NCI-H2029 treated with DMSO at 0.1 percent for 48 hours (cell line): ENCODE results near the gene PTPN2.
A peak's percentile ranks its signal among the peaks of the same experiment; 100 is the strongest.
"Not testable (repeated sequence)": the region's sequence is repeated elsewhere in the genome, so short reads cannot be mapped to it uniquely, and the experiment has no call there.

Experiments
- DNase-seq: peaks from one replicate; lab custom pipeline; 2025; lab: John Stamatoyannopoulos, UW

The PTPN2 gene

DNA sequence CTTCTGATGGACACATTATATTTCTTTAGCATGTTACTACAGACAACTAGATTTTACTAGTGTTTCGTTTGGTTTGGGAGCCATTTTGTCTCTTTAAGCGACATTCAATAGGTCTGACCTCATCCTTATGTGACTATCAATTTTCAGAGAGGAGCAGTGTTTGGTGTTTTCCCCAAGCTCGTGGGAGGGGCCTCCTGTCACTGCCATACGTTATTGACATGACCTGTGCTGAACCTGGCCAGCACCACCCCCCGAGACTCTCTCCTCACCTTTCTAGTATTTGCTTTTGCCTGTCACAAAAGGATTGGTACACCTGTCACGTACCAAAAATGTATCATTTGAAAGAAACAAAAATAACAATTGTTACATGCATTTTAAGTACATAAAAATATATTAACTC, 111.9 kb downstream of the PTPN2 start:
- DNase-seq: no peak

DNA sequence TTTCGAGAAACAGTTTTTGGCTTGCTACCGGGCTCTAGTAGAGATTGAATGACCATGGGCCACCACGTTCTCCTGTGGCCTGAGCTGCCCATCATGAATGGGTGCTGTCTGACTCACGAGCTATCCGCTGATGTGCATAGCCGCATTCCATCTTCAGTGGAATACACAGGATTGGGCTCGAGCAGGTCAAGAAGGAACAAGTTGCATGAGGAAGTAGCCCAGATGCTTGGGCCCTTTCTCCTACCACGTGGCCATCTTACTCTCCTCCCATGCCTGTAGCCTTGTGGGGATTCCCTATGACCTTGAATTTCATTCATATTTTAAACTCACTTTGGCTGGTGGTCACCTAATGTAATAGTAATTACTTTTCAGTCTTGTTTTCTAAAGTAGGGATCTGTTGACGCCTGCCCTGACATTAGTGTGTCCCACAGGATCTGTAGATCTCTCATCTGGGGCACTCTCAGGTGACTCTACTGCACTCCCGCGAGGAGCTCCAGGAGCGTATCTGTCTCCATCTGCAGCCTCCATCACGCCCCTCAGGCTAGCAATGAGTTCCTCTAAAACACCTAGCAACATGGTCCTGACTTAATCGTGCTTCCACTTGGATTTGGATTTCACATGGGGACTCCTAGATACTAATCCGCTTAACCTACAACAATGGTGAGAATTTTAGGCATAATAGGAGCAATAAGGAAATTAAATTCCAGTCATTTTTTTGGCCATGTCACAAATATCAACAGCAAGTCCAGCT, 113.4 kb downstream of the PTPN2 start:
- no peak for DNase-seq

DNA sequence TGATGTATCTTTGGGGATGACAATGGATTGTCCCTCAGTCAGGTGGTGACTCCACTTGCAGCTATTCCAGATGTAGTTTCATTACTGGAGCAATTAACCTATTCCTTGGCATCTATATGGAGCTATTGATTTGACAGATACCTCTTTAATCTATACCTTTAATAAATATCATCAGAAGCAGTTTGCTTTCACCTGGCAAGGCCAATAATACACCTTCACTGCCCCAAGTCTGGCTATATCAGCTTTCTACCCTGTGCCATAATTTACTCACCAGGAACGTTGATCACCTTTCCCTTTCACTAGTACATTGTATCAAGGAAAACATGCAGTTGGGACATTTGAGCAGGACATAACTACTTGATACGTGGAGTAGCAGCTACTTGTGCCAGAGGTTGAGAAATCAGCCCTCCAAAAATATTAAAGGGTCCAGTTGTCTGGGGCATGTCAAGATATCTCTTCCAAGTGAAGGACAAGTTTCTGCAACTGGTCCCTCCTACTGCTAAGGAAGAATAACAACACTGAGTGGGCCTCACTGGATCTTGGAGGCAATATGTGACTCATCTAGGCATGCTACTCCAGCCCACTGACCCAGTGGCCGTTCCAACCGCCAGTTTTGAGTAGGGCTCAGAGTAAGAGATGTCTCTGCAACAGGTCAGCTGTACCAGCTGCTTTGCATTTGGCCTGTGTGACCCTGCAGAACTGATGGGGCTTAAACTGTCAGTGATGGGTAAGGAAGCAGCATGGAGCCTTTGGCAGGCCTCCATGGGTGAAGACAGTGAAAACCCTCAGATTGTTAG, 114.2 kb downstream of the PTPN2 start:
- DNase-seq: no peak

DNA sequence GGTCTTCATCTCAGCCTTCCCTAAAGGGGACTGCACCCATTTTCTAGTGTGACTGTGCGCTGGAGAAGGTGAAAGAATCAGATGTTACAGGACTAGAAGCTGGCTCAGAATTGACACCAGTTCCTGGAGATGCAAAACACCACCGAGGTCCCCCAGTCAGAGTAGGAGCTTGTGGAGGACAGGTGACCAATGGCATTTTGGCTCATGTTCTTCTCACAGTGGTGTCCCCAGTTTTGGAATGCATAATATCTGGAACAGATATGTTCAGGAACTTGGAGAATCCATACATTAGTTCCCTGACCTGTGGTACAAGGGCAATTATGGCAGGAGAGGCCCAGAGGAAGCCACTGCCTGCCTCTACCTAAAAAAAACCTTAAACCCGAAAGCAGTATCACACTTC, 114.9 kb downstream of the PTPN2 start:
- no peak for DNase-seq

DNA sequence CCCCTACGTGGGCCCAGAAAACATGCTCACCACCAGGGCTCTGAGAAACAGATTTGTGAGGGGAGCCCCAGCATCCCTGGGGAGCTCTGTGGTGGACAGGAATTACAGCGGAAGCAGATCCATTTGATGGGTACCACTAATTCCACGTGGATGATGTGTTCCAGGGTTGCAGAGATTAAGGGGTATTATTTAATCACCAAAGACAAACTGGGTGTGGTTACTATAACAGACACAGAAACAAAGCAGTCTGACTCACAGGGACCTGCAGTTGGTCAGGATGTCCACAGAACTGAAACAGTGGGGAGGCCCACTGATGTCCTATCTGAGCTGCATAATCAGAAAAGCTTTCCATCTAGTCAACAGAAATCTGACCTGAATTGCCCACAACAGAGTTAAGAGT, 115.4 kb downstream of the PTPN2 start:
- DNase-seq: no peak

DNA sequence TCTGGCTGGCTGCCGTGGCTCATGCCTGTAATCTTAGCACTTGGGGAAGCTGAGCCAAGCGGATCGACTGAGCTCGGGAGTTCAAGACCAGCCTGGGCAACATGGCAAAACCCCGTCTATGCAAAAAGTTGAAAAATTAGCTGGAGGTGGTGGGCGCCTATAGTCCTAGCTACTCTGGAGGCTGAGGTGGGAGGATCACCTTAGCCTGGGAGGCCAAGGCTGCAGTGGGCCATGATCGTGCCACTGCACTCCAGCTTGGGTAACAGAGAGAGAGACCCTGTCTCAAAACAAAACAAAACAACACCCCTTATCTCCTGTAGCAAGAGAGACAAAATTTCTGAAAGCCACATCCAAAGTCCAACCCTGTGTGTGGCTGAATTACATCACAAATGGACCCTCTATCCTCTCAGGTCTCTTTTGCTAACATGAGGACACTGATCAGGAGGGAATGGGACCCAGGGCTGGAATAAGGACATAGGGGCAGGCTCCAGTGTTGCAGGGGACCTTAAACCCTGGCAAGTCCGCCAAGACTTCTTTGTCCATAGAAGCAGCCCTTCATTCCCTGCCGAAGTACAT, 116.4 kb downstream of the PTPN2 start:
- DNase-seq: no peak

DNA sequence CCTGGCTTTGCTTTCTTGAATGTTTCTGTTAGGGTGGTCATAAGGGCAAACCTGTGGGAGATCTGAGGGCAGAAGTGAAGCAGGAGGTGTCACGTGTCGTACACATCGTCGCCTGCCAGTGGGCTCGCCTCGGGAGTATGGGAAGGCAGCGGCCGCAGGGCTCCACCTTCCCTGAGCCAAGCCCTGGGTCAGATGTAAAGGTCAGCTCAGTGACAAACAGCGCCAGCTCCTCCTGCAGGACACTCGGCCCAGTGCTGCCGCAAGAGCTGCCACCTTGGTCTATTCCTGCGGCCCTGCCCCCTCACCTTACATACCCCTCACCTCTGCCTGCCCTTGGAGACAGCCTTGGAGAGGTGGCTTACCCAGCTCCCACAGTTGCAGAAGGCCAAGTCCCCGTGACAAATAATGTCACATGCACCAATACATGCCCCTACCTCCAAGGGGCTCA, 117.0 kb downstream of the PTPN2 start:
- peak; percentile 9 for DNase-seq

DNA sequence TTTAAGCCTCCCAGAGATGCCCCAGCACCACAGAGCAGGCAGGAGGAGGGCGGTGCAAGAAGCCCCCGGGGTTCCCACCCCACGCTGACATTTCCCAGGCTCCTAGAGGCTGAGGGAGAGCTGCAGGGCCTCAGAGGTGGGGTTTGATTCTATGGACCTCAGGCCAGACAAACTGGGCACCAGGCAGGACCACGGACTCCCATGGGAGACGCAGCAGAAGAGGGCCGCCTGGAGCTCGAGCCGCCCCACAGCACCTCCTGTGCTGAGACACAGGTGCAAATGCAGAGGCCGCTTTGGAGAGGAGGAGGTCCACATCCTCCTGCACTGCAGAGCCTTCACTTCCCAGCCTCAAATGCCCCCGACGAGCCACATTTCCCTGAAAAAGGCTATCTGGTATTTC, 118.5 kb downstream of the PTPN2 start:
- no peak for DNase-seq

DNA sequence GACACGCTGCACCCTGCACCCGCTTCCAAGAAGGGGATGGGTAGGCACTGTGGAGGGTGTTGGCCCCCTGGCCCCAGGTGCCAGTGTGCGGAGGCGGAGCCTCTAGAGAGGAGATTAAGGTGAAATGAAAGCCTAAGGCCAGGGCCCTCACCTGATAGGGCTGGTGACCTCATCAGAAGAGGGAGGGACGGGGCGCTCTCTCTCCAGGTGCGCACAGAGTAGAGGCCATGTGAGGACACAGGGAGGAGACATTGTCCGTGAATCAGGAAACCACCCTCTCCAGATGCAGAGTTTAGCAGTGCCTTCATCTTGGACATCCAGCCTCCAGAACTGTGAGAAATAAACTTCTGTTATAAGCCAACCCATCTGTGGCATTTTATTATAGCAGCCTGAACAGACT, 118.9 kb downstream of the PTPN2 start:
- peak; percentile 10 for DNase-seq

DNA sequence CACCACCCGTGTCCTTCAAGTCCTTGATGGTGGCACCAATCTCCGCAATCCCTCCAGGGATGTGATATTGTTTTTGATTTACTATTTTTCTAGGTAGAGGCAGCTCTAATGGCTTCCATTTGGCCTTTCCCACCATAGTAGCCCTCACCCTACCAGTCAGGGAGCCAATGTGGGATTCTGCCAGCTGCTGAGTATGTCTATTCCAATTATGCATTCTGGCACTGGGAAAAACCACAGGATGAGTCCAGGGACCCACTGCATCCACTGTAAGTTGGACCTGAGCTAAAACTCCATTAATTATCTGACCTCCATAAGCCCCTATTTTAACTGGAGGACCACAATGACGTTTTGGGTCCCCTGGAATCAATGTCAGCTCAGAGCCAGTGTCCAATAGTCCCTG, 125.5 kb downstream of the PTPN2 start:
- not testable (repeated sequence) for DNase-seq

DNA sequence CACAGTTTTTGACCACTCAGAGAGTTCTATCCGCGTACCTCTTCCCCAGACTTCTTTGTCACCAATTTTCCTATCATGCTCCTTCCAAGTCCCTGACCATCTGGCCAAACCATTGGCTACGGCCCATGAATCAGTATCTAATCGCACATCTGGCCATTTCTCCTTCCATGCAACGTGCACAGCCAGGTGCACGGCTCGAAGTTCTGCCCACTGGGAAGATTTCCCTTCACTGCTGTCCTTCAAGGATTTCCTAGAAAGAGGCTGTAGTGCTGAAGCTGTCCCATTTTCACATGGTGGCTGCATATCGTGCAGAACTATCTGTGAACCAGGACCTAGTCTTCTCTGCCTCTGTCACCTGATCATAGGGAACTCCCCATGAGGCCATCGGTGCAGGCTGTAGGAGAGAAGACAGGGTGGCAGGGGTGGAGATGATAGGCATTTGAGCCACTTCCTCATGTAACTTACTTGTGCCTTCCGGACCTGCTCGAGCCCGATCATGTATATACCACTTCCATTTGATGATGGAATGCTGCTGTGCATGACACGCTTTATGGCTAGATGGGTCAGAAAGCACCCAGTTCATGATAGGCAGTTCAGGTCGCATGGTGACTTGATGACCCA, 127.3 kb downstream of the PTPN2 start:
- DNase-seq: not testable (repeated sequence)

DNA sequence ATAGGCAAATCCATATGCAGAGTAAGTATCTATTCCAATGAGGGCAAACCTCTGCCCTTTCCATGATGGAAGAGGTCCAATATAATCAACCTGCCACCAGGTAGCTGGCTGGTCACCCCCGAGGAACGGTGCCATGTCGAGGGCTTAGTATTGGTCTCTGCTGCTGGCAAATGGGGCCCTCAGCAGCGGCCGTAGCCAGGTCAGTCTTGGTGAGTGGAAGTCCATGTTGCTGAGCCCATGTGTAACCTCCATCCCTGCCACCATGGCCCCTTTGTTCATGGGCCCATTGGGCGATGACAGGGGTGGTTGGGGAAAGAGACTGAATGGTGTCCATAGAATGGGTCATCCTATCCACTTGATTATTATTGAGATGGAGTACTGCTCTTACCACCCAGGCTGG, 128.4 kb downstream of the PTPN2 start:
- DNase-seq: not testable (repeated sequence)

DNA sequence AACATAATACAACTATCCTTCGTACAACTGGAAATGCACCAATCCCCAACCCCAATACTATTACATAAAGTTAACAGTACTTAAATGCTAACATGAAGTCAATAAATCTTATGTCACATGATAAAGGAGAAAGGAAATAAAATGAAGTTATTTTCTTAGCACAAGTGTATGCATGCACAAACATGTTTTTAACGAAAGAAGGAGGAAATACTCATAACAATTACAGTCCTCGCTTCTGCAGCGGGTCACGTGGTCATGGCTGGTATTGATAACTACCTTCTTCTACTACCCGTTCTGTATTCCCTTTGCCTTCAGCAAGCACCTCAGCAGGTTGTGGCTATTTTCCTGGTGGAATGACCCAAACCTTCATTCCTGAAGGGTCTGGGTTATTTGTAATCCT, 129.5 kb downstream of the PTPN2 start:
- no peak for DNase-seq

DNA sequence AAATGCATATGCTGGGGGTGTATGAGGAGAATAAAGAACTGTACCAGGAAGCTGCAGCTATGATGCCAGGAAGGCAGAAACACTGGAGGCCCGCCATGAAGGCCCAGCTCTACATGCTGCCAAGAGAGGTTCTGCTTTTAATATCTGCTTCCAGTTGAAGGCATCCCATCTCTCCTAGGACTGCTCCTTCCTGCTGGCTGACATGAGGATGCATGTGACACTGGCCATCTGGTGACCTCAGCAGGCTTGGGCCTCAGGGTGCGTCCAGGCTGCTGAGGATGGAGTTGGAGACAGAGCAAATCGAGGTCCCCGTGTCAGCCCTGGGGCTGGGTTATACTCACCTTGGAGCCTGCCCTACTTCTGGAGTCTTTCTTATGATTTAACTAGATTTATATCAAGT, 132.1 kb downstream of the PTPN2 start:
- DNase-seq: no peak

DNA sequence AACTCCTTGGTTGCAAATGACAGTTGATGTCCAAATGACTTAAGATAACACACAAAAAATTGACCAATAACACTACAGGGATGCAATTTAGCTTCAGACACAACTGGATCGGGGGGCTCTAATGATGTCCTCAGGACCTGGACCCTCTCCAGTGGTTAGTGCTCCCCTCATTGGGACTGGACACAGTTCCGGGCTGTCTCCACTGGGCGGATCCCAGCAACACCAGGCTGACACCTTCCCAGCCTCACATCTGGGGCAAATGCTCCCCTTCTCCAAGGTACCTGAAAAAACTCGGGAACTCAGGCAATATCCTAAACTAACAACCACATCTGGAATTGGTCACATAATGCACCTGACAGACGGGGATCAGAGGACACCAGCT, 132.5 kb downstream of the PTPN2 start:
- DNase-seq: no peak

DNA sequence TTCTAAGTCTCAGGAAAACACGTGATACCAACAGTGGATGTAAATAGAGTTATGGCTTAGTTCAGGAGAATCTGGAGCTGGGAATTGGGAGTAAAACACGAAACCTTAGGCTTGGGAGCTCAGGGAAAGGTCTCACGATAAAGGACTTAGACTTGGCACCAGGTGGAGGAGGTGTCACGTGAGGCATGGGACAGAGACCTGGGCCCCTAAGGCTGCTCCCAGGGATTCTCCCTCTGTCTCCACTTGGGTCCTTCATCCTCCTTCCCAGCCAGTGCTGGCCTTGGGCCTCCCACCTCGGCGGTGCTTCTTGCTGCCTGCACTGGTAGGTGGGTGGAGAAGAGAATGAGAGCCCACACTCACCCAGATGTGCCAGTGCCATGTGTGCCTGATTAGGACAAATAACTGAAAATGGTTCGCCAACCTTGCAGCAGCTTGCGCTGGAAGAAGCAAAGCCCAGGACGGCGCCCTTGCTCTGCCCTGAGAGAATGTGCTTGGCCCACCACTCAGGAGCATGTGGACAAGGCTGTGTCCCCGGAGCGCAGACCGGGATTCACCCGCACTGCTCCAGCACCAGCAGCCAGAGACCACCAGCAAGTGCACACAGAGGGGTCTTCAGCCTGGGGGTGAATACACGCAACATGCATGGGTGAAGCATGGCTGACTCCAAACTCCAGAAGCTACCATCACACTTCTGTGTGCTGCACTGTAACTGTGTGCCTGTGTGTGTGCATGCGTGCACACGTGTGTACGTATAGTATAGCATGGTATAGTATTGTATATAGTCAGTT, 133.1 kb downstream of the PTPN2 start:
- no peak for DNase-seq

DNA sequence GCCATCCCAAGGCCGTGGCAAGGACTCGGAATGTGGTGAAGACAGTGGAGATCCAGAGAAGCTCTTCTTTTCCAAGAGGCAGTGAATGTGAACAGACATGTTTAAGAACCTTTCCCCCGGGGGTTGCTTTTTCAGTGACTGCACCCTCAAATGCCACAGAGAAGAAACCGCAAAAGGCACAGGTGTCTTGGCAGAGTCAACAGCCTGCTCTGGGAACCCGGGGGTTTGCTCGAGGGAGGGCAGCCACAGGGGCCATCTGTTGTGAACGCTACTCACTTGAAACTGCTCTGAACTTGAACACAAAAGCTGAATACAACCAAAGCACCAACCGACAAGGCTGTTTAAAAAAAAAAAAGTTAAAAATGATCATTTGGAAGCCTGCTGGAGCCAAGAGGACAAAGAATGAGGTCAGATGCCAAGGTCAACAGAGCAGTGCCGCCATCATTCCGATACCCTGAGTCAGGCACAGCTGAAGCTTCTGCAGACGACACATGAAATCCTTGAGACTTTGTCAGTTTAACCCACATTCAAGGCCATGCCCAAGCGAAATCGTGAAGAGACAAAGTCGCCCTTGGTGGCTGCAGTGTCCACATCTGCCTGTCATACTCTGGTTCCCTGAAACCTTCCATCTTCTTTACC, 133.8 kb downstream of the PTPN2 start:
- DNase-seq: no peak

DNA sequence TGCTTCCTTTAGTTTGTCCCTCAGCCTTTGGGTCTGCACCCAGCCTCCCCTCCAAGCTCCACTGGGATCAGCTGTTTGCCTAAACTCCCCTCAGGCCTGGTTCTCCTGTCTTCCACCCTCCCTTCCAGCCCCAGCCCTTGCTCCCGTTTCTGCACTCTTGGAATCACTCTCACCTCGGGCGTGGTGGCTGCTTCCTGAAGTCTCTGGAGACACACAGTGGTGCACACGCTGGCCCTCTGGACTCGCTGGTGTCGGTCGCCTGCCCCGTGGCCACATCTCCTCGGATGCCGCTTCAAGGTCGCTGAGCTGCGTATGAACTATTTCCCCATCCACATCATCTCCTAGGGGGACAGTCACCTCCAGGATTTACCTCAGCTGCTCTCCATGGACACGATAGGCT, 134.9 kb downstream of the PTPN2 start:
- DNase-seq: no peak

DNA sequence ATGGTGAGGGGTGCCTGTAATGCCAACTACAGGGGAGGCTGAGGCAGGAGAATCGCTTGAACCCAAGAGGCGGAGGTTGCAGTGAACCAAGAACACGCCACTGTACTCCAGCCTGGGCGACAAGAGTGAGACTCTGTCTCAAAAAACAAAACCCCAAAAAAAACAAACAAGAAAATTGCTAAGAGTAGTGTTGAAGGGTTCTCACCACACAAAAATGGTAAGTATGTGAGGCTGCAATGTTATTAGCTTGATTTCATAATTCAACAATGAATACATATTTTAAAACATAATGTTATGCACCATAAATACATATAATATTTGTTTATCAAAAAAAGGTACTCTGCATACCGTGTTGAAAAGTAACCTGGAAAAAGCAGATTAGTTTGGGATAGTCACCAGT, 135.4 kb downstream of the PTPN2 start:
- no peak for DNase-seq

DNA sequence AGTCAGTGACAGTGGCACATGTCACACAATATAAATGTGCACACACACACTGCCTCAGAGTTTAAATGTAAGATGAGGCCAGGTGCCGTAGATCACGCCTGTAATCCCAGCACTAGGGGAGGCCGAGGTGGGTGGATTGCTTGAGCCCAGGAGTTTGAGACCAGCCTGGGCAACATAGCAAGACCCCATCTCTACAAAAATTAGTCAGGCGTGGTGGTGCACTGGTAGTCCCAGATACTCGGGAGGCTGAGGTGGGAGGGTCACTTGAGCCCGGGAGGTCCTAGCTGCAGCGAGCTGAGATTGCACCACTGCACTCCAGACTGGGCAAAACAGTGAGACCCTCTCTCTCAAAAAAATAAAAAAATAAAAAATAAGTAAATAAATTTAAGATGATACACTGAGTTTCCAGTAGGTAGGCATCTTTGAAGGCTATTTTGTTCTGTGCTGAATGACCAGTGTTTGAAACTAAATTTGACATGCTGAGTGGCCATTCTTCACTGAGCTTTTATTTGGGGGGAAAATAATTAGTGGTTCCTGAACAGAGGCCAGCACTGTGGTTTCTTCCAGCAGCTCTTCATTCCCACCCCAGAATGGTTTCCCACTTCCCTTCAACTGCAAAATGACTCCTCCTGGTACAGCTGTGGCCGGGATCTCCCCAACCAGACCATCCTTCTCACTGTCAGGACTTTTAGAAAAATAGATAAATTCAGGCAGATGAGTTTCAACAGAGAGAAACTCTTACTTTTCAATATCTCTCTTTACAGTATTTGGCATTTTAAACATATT, 136.3 kb downstream of the PTPN2 start:
- no peak for DNase-seq
